Endothelial cell of umbilical vein (primary cell): ENCODE measurements around the gene SARNP. TPM values are rescaled to one million over a fixed set of nuclear protein-coding genes. Genes with fewer than 3 reads are reported as not detected.

Experiments
- BruUV-seq: library from RNA; stranded (reverse); fragments of 400-500 nt; replicated peaks from 2 replicates; lab custom pipeline; 2021; lab: Mats Ljungman, UMichigan
- CTCF ChIA-PET: fragments of 300-600, 350-600 bp; sonication (Branson Sonifier 250); formaldehyde crosslinking; loops from one replicate; lab custom pipeline; 2021; ENCODE audit warnings: antibody characterized with exemption, inconsistent platforms; lab: Charles Lee
- POLR2A ChIA-PET: fragments of 300-600, 350-600 bp; sonication (Branson Sonifier 250); formaldehyde crosslinking; loops from one replicate; lab custom pipeline; 2021; ENCODE audit warnings: antibody characterized with exemption, inconsistent platforms; lab: Charles Lee
- DNase-seq: peaks from one replicate; pipeline ENCODE4 v3.0.0-alpha.2; 2011; ENCODE audit warnings: low read depth, low spot score
- FAIRE-seq: peaks from 2 replicates; lab custom pipeline; 2011; peaks lifted over from hg19 to GRCh38; lab: Jason Lieb, UNC
- H2AFZ ChIP-seq: 2 replicates; pipeline ENCODE4 v1.6.0; 2012; ENCODE audit warnings: low read depth, low read length, control low read depth, inconsistent platforms
- H3K27ac ChIP-seq: 2 replicates; pipeline ENCODE4 v1.5.1; 2011; ENCODE audit warnings: low read depth, mild to moderate bottlenecking, control low read depth, low read length, moderate library complexity; ENCODE audit not compliant: insufficient read depth
- H3K27me3 ChIP-seq, 2 experiments: 2 replicates each; pipeline versions ENCODE4 v1.6.0 to v1.6.1; 2011; ENCODE audit warnings: low read length in 2 of 2, mixed read lengths in 1 of 2; ENCODE audit not compliant: control insufficient read depth in 2 of 2, insufficient read depth in 2 of 2
- H3K36me3 ChIP-seq, 2 experiments: 2 replicates in 1 of 2; 3 replicates in 1 of 2; pipeline ENCODE4 v1.5.1; 2011; ENCODE audit warnings: low read length in 2 of 2, mild to moderate bottlenecking in 1 of 2, moderate library complexity in 1 of 2; ENCODE audit not compliant: control insufficient read depth in 2 of 2, insufficient read depth in 2 of 2; ENCODE audit errors: extremely low read depth in 1 of 2
- H3K4me1 ChIP-seq: 3 replicates; pipeline ENCODE4 v1.5.1; 2011; ENCODE audit warnings: mild to moderate bottlenecking, low read length; ENCODE audit not compliant: control insufficient read depth, insufficient read depth; ENCODE audit errors: extremely low read depth
- H3K4me2 ChIP-seq: 2 replicates; pipeline ENCODE4 v1.6.1; 2011; ENCODE audit warnings: low read length, control low read depth, mixed read lengths; ENCODE audit not compliant: insufficient read depth
- H3K4me3 ChIP-seq, 3 experiments: fragments of 200-600 bp in 1 of 3; sonication (generic), shearing (Covaris generic) in 1 of 3; replicated peaks in 1 of 3; 2 replicates each; pipeline ENCODE4 v1.5.1; 2011 to 2016; ENCODE audit warnings: control low read depth in 3 of 3, low read length in 3 of 3, mild to moderate bottlenecking in 2 of 3, inconsistent platforms in 1 of 3, low read depth in 1 of 3, moderate library complexity in 1 of 3; ENCODE audit not compliant: insufficient read depth in 1 of 3
- H3K79me2 ChIP-seq: 2 replicates; pipeline ENCODE4 v1.6.0; 2012; ENCODE audit warnings: low read length, inconsistent platforms; ENCODE audit not compliant: control insufficient read depth, insufficient read depth
- H3K9ac ChIP-seq: replicated peaks from 2 replicates; pipeline ENCODE3; 2011; ENCODE audit warnings: low read length, control low read depth; ENCODE audit not compliant: insufficient read depth; ENCODE audit errors: extremely low read depth
- H3K9me1 ChIP-seq: replicated peaks from 3 replicates; pipeline ENCODE4 v1.6.0; 2011; ENCODE audit warnings: mild to moderate bottlenecking, low read length; ENCODE audit not compliant: control insufficient read depth, insufficient read depth; ENCODE audit errors: extremely low read depth
- H3K9me3 ChIP-seq: replicated peaks from 2 replicates; pipeline ENCODE4 v1.5.1; 2012; ENCODE audit warnings: low read length, inconsistent platforms; ENCODE audit not compliant: control insufficient read depth, insufficient read depth
- H4K20me1 ChIP-seq: replicated peaks from 2 replicates; pipeline ENCODE3; 2011; ENCODE audit warnings: mild to moderate bottlenecking, low read length; ENCODE audit not compliant: control insufficient read depth, insufficient read depth; ENCODE audit errors: extremely low read depth
- EZH2 ChIP-seq: IDR thresholded peaks from 2 replicates; pipeline ENCODE4 v1.6.1; 2012; ENCODE audit warnings: borderline replicate concordance, low read depth, mild to moderate bottlenecking, moderate library complexity, low read length, inconsistent platforms; ENCODE audit not compliant: severe bottlenecking
- FOS ChIP-seq: IDR thresholded peaks from 2 replicates; pipeline ENCODE4 v1.6.1; 2011; ENCODE audit warnings: mild to moderate bottlenecking, low read length, moderate library complexity, borderline replicate concordance; ENCODE audit not compliant: insufficient read depth
- GATA2 ChIP-seq: IDR thresholded peaks from 2 replicates; pipeline ENCODE4 v1.7.0; 2011; ENCODE audit warnings: low read depth, mild to moderate bottlenecking, moderate library complexity, mixed read lengths, low read length; ENCODE audit not compliant: insufficient read length, insufficient read depth
- JUN ChIP-seq: IDR thresholded peaks from 2 replicates; pipeline ENCODE4 v1.6.1; 2011; ENCODE audit warnings: borderline replicate concordance, low read depth; ENCODE audit not compliant: insufficient read length, insufficient read depth
- MYC ChIP-seq: IDR thresholded peaks from one replicate; pipeline ENCODE4 v1.6.1; 2011; ENCODE audit warnings: mild to moderate bottlenecking, low read depth, low read length
- POLR2A ChIP-seq: IDR thresholded peaks from 2 replicates; pipeline ENCODE4 v1.6.1; 2012; ENCODE audit warnings: low read depth, mild to moderate bottlenecking, control low read depth, low read length
- POLR2AphosphoS5 ChIP-seq: IDR thresholded peaks from 2 replicates; pipeline ENCODE4 v1.6.1; 2012; ENCODE audit warnings: low read depth, mild to moderate bottlenecking, control low read depth, low read length, moderate library complexity; ENCODE audit not compliant: insufficient read depth
- dilution Hi-C: fragments of 300-500 bp; cut with MboI; formaldehyde crosslinking; loops from one replicate; pipeline ENCODE4 v1.15.0; 2019; ENCODE audit warnings: low sequenced_read_pairs; ENCODE audit not compliant: extremely low pct_ligation_motif_present
- intact Hi-C: fragments of 100-400 bp; cut with micrococcal nuclease; formaldehyde crosslinking; loops from one replicate; pipeline ENCODE4 v1.10.0; 2022
- polyA plus RNA-seq, 4 experiments: library from polyadenylated mRNA; depleted of rRNA in 3 of 4; stranded (reverse) in 3 of 4; unstranded in 1 of 4; fragments of >200 nt; gene quantifications; 2 replicates each; pipeline versions ENCODE4 v1.2.1 to v1.2.3, GENCODE V29; 2011 to 2012; ENCODE audit warnings: missing spikeins in 1 of 4
- total RNA-seq: library from RNA; stranded (reverse); gene quantifications from 2 replicates; pipeline ENCODE4 v1.2.3, GENCODE V29; 2021
- TF ChIP-seq, protein P1 (sequence below): IDR thresholded peaks from 2 replicates; pipeline ENCODE4 v1.6.1; 2011; ENCODE audit not compliant: insufficient read depth, insufficient read length
- TF ChIP-seq, protein P2 (sequence below), 2 donors: IDR thresholded peaks; 1 replicate in 1 of 2; 2 replicates in 1 of 2; pipeline ENCODE4 v1.5.1; 2011; ENCODE audit warnings: low read length in 2 of 2, mild to moderate bottlenecking in 2 of 2, moderate library complexity in 2 of 2, control low read depth in 1 of 2, inconsistent platforms in 1 of 2, low read depth in 1 of 2; ENCODE audit not compliant: insufficient read depth in 1 of 2; ENCODE audit errors: extremely low read depth in 1 of 2

The SARNP gene
- total and polyA plus RNA-seq, 2 donors (not counting 3 experiments of a cell fraction or from before 2014, with no cell fraction given): 88.1 to 101 TPM

DNA sequence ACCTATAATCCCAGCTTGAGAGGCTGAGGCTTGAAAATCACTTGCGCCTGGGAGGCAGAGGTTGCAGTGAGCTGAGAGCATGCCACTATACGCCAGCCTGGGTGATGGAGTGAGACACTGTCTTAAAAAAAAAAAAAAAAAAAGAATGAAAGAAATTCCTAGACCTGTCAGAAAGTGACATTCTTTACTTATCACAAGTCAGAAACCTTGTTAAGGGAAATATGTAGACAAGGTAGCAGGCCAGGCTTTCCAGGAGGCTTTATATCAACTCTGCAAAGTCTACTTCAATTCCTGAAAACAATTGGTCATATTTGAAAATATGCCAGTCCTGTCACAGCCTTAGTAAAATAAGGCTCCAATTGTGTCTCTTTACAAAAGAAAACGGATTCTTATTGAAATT, 44.3 kb upstream of the SARNP start:
- Histone ChIP-seq H3K36me3 (no peaks in the 10 kb centered on the region), H2AFZ (no peak overlapping the region), H3K79me2 (no peaks in the 10 kb centered on the region), H3K27ac (no peak overlapping the region), H4K20me1 (no peaks in the 10 kb centered on the region), H3K27me3 (no peaks in the 10 kb centered on the region), H3K4me3 (no peak overlapping the region), H3K9me3 (no peaks in the 10 kb centered on the region), H3K4me1 (no peaks in the 10 kb centered on the region), H3K9ac (no peak overlapping the region), H3K4me2 (no peak overlapping the region), H3K9me1 (no peaks in the 10 kb centered on the region)
- intact Hi-C loops: no loop called here
- POLR2A ChIA-PET: no interaction called here
- no peak for DNase-seq
- dilution Hi-C loops: no loop called here
- BruUV-seq: no TSS peak
- TF ChIP-seq GATA2: no peak
- TF ChIP-seq FOS: no peak
- no peak for TF ChIP-seq EZH2
- TF ChIP-seq MYC: no peak
- TF ChIP-seq, protein P1, sequence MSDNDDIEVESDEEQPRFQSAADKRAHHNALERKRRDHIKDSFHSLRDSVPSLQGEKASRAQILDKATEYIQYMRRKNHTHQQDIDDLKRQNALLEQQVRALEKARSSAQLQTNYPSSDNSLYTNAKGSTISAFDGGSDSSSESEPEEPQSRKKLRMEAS: no peak
- FAIRE-seq: no peak
- CTCF ChIA-PET: no interaction called here

DNA sequence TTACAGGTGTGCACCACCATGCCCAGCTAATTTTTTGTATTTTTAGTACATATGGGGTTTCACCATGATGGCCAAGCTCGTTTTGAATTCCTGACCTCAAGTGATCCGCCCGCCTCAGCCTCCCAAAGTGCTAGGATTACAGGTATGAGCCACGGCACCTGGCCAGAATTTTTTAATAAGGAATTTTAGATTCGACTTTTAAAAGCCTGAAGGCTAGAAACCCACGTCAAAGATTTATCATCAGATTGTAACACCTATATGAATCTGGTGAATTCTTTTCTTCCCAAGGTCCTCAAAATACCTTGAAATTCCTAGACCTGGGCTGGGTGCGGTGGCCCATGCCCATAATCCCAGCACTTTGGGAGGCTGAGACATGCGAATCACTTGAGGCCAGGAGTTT, 43.9 kb upstream of the SARNP start:
- POLR2A ChIA-PET: no interaction called here
- BruUV-seq: no TSS peak
- Histone ChIP-seq H3K4me2 (no peak overlapping the region), H3K4me3 (no peak overlapping the region), H4K20me1 (no peaks in the 10 kb centered on the region), H3K27me3 (no peaks in the 10 kb centered on the region), H3K36me3 (no peaks in the 10 kb centered on the region), H3K9me3 (no peaks in the 10 kb centered on the region), H3K27ac (no peak overlapping the region), H3K9ac (no peak overlapping the region), H3K9me1 (no peaks in the 10 kb centered on the region), H3K4me1 (no peaks in the 10 kb centered on the region), H3K79me2 (no peaks in the 10 kb centered on the region), H2AFZ (no peak overlapping the region)
- dilution Hi-C loops: no loop called here
- intact Hi-C loops: no loop called here
- FAIRE-seq: no peak
- CTCF ChIA-PET: interaction anchor here (1.0 kb wide), 1 partner anchor 12 kb away, joined by 5 read pairs; no protein-coding TSS in a partner anchor
- TF ChIP-seq GATA2 (no peak), POLR2AphosphoS5 (no peak), EZH2 (no peak), JUN (no peak), FOS (no peak), POLR2A (no peak), MYC (no peak)
- TF ChIP-seq, protein P2, sequence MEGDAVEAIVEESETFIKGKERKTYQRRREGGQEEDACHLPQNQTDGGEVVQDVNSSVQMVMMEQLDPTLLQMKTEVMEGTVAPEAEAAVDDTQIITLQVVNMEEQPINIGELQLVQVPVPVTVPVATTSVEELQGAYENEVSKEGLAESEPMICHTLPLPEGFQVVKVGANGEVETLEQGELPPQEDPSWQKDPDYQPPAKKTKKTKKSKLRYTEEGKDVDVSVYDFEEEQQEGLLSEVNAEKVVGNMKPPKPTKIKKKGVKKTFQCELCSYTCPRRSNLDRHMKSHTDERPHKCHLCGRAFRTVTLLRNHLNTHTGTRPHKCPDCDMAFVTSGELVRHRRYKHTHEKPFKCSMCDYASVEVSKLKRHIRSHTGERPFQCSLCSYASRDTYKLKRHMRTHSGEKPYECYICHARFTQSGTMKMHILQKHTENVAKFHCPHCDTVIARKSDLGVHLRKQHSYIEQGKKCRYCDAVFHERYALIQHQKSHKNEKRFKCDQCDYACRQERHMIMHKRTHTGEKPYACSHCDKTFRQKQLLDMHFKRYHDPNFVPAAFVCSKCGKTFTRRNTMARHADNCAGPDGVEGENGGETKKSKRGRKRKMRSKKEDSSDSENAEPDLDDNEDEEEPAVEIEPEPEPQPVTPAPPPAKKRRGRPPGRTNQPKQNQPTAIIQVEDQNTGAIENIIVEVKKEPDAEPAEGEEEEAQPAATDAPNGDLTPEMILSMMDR (IDR thresholded peaks at IDR 0.05; ENCODE audit: extremely low read depth in 1 of 2, insufficient read depth in 1 of 2, low read depth in 1 of 2, low read length in 2 of 2): no peak
- TF ChIP-seq, protein P1: no peak
- DNase-seq: no peak
